ENCODE data around the gene EXOC4.

- TF ChIP-seq POLR2AphosphoS5 (IDR thresholded peaks at IDR 0.05; ENCODE audit: insufficient read depth, low read depth, low read length) (no peak), CTCF (IDR thresholded peaks at IDR 0.05; ENCODE audit: extremely low read depth in 1 of 2, insufficient read depth in 1 of 2, low read depth in 1 of 2, low read length in 2 of 2) (no peak), EZH2 (IDR thresholded peaks at IDR 0.05; ENCODE audit: borderline replicate concordance, low read depth, low read length, severe bottlenecking) (no peak), POLR2A (IDR thresholded peaks at IDR 0.05; ENCODE audit: low read depth, low read length) (no peak), JUN (IDR thresholded peaks at IDR 0.05; ENCODE audit: borderline replicate concordance, insufficient read depth, insufficient read length, low read depth) (no peak), MAX (IDR thresholded peaks at IDR 0.05; ENCODE audit: insufficient read depth, insufficient read length) (no peak), GATA2 (IDR thresholded peaks at IDR 0.05; ENCODE audit: insufficient read depth, insufficient read length, low read depth, low read length) (no peak)
These were observed 68.0 kb downstream of the EXOC4 start for GRCh38 chr7:133320891-133321290.
